Measurements from ENCODE around the gene RNF151.

GRCh38 chr16:1958715-1959268 lies 7.9 kb upstream of the RNF151 start:
- TF ChIP-seq POLR2A (IDR thresholded peaks at IDR 0.05) (no peak), CTCF (IDR thresholded peaks at IDR 0.05) (no peak)

Measured in heart left ventricle (tissue), 13 donors.